OCI-LY1 (cell line): ENCODE results near the gene THEM4.

ENCODE experiments used
- EZH2 ChIP-seq: fragments of 200-600 bp; sonication (generic), shearing (Covaris generic); IDR thresholded peaks from 2 replicates; pipeline ENCODE4 v1.8.0; 2017; ENCODE audit warnings: borderline replicate concordance, mixed run types, mild to moderate bottlenecking, antibody characterized with exemption, low read length, moderate library complexity, mixed read lengths
- TF ChIP-seq, protein P1 (sequence below): fragments of 200-600 bp; sonication (generic), shearing (Covaris generic); IDR thresholded peaks from 2 replicates; pipeline ENCODE4 v1.5.1; 2017; ENCODE audit warnings: mild to moderate bottlenecking, antibody characterized with exemption, low read length, moderate library complexity, mixed read lengths

DNA sequence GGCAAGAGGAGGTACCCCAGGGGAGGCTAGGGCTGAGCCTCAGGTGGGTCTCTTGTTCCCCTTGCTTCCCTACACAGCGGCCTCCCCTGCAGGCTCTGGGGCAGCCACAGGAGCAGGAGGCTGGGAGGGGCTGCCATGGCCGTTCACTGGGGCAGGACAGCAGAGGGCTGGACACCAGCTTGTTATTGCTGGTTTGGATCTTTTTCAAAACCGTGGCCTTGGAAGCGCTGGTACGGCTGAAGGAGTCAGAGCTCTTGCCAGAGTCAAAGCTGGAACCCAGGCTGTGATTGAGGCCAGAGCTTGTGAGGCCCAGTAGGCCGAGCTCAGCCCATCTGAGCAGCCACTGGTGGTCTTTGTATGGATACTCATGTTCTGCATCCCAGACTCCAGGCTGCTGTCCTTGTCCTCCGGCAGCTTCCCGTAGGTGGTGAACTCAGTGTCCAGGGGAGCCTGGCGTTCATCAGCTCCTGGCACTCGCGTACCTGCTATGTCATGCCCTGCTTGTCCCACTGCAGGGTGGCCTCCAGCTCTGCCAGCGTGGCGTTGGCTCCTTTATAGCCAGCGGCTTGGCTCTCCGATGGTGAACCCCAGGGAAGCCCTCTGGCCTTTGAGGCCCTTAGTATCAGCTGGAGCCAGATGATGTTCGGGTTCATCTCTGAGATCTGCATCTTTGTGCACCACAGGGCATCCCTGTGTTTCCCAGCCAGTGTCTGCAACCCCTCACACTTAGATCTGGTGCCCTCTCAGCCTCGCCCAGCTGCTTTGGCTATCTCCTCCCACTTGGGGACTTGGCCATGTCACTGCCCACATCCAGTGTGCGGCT lies 40.3 kb upstream of the THEM4 start:
- TF ChIP-seq, protein P1, sequence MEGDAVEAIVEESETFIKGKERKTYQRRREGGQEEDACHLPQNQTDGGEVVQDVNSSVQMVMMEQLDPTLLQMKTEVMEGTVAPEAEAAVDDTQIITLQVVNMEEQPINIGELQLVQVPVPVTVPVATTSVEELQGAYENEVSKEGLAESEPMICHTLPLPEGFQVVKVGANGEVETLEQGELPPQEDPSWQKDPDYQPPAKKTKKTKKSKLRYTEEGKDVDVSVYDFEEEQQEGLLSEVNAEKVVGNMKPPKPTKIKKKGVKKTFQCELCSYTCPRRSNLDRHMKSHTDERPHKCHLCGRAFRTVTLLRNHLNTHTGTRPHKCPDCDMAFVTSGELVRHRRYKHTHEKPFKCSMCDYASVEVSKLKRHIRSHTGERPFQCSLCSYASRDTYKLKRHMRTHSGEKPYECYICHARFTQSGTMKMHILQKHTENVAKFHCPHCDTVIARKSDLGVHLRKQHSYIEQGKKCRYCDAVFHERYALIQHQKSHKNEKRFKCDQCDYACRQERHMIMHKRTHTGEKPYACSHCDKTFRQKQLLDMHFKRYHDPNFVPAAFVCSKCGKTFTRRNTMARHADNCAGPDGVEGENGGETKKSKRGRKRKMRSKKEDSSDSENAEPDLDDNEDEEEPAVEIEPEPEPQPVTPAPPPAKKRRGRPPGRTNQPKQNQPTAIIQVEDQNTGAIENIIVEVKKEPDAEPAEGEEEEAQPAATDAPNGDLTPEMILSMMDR: no peak
- no peak for TF ChIP-seq EZH2
